GM21423 (cell line): ENCODE results near the gene CSNK1E.

Experiments
- ATAC-seq: cut with Tn5 transposase; IDR thresholded peaks from one replicate; pipeline ENCODE4 v1.9.1; 2021; ENCODE audit warnings: mild to moderate bottlenecking, moderate library complexity; ENCODE audit not compliant: unreplicated experiment

The CSNK1E gene

DNA sequence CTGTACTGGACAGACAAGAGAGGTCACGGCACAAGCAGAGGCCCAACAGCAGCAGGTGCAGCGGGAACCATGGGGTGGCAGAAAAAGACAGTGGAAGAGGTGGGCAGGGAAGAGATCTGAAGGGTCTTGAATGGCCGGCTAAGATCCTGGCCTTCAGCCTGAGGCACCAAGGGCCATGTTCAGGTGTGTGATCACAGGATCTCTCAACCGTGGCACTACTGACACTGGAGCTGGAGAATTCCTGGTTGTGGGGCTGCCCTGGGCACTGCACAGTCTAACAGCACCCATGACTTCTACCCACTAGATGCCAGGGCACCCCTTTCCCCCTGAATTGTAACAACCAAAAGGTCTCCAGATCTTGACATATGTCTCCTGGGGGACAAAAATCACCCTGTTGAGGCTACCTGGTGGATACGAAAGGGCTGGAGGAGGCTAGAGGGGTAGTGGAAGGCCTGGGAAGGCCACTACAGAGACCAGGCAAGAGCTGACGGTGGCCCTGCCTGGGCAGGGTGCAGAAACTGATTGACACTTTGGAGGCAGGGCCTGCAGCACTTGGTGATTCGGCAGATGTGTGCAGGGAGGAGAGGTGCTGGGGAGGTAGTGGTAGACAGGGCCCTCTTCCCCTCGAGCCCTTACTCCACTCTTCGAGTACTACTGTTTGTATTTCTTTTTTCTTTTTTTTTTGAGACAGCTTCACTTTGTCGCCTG is 8.3 kb downstream of the CSNK1E start:
- no peak for ATAC-seq

DNA sequence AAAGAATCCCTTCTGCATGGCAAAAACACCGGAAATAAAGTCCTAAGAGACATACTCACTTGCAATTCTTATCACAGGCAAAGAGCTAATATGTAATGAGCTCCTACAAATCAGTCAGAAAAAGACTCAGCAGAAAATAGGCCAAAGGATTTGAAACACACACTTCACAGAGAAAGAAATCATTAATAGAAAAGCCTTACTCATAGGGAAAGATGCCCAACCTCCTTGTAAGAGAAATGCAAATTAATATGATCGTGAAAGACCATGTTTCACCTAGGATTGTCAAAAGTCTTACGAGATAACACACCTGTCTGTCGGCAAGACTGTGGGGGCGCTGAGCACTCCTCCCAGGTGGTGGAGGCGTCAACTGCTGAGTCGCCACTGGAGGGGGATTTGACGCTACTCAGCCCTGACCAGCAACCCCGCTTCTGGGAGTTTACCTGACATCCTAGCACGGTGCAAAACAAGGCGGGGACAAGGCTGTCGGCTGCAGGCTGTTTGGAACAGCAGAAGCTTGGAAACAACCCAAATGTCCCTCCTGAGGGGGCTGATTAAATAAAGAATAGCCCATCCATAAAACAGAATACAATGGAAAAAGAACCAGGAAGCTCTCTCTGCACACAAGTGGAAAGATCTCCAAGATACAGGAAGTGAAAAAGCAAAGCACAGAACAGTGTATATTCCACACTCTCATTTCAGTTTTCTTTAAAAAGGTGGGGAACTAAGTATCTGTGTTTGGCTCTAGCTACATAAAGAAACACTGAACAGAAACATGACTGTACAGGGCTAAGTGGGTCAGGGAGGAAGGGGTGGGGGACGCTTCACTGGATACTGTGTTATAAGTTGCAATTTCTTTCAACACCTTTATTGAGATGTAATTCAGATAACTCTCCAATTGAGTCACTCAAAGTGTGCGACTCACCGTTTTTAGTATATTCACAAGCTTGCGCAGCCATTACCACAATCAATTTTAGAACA is 11.5 kb downstream of the CSNK1E start:
- ATAC-seq: peak; percentile 64

DNA sequence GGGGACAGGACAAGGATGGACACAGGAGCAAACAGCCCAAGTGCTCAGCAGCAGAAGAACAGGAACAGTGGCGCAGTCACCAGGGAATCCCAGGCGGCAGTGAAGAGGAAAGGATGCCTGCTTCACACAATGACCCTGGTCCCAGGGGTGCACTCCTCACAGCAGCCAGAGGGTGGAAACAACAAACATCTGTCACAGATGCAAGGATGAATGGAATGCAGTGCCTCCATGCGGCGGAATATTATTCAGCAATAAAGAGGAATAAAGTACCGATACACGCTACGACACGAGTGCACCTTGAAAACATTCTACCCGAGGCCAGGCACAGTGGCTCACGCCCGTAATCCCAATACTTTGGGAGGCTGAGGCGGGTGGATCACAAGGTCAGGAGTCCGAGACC is 12.7 kb downstream of the CSNK1E start:
- ATAC-seq: no peak

DNA sequence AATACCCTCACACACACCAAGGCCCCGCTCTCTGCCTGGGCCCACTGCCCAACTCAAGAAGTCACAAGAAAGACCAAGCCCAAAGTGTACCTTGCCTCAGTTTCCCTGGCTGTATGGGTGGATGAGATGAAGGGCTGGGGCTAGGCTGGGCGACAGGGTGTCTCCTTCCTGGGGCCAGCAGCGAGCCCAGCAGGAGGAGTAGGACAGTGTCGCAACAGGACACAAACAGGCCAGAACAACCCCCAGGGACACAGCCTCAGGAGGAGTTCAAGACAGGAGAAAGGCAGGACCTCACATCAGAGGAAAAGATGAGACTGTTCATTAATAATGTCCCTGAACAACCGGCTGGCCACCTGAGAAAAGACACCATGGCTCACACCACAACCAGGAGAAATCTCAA is 13.3 kb downstream of the CSNK1E start:
- ATAC-seq: no peak

DNA sequence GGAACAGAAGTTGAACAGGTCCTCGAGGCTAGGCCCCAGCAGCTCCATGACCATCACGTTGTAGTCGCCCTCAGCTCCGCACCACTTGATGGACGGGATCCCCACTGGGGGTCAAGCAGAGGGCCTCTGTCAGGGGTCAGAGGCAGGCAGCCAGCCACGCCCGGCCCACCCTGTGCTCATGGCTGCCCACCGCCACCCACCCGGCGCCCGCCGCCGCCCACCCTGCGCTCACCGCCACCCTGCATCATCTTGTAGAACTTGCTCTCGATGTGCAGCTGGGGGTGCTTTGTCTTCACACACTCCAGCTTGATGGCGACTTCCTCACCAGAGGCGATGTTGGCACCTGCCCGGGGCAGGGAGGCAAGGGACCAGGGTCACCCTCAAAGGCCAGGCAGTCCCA is 14.3 kb downstream of the CSNK1E start:
- no peak for ATAC-seq

DNA sequence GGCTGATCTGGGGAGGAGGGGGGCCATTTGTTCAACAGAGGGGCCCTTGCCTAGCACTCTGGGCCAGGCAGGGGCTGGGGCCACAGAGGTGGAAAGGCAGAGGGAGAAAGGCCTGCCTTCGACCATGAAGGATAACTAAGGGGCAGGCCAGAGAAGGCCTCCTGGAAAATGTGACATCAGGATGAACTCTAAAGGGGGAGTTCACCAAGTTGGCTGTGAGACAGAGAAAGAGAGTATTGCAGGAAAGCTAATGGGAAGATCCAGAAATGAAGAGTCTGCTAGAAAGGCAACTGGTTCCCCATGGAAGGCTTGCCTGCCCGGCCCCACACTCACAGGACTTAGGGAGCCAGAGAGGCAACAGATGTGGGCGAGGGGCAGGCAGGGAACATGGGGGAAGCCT is 16.3 kb downstream of the CSNK1E start:
- no peak for ATAC-seq

DNA sequence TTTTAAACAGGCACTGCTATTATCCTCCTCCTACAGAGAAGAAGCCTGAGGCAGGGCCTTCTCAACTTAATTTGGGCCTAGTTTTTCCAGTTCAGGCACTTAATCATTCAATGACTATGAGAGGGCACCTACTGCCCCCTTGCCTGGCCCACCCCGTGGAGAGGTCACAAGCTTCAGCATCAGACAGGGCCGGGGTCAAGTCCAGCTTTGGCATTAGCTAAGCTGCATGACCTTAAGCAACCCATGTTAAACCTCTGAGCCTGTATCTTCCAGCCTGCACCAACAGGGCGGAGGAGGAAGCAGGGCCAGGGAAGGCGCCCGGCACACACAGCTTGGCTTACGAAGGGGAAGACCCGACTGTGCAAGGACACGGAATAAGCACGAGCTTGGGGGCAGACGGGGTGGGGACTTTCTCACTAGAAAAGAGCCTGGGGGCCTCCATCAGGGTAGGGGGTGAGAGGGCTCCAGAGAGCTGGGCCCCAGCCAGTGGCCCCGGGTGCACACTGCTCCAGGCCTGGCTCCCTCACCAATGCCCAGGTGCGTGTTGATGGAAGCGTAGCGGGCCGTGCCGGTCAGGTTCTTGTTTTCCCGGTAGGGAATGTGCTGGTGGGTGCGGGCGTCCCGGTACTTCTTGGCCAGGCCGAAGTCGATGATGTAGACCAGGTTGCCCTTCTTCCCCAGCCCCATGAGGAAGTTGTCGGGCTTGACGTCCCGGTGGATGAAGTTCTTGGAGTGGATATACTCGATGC is 16.9 kb downstream of the CSNK1E start:
- no peak for ATAC-seq

DNA sequence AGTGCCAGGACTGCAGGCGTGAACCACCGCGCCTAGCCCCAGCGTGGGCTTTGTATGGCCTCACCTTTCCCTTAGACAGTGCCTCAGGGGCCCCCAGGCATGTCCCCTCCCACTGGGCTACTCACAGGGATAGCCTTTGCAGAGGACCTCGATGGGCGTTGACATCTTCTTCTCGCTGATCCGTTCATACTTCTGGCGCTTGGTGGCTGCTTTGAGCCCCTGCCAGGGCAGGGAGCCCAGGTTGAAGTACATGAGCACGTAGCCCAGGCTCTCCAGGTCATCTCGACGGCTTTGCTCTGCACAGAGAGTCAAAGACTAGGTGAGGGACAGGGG is 17.5 kb downstream of the CSNK1E start:
- no peak for ATAC-seq

DNA sequence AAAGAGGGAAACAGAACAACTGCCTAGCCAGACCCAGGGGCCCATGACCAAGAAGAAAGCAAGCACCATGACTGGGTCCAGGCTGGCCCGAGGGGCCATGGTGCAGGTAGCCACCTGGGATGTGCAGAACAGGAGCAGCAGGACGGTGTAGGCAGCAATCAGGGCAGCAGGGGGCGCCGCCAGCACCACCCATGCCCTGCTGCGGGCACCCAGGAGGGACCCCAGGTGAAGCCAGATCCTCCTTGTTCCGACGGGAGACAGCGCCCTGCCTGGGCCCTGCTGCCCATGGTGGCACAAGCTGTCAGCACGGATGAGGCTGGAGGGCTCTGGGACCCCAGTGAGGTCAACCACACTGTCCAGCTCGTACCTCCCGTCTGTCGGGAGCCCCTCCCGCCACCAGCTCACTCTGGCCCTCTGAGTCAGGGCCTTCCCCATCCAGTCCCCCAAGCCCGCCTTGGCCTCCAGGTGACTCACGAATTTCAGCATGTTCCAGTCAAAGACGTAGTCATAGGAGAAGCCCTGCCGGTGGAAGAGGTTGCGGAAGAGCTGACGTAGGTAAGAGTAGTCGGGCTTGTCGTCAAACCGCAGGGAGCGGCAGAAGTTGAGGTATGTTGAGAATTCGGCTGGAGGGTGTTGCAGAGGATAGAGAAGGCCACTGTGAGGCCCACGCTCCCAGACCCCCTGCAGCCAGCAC is 18.8 kb downstream of the CSNK1E start:
- ATAC-seq: no peak

DNA sequence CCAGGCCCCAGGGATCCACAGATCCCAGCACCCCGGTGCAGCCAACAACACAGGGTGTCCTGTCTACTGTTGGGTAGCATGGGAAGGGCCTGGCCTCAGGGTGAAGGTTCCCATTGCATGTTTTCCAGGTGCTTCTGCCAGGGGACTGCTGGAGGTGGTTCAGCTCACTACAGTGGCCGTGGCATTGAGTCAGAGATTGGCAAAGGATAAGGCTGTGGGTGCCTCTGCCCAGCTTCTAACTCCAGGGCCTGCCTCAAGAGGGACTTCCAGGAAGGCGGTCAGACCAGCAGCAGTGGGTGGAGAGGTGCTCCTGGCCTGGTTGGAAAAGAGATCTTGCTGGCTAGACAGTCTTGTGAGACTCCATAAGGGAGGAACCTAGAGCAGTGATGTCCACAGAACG is 20.9 kb downstream of the CSNK1E start:
- ATAC-seq: no peak

DNA sequence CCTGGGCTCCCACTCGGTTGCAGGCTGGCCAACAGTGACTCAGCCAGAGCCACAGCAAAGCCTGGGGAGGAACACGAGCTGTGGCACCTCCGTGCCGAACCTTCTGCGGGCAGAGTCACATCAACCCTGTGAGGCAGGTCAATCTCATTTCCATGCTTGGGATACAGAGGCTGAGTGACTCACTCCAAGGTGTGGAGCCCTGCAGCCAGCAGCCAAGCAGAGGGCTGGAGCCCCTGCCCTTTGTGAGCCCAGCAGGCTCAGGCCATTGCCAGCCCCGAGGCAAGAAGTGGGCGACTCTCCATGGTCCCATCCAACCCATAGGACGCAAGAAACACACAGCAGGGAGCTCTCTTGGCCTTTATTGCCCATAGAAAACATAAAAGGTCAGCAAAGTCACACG is 21.4 kb downstream of the CSNK1E start:
- no peak for ATAC-seq

DNA sequence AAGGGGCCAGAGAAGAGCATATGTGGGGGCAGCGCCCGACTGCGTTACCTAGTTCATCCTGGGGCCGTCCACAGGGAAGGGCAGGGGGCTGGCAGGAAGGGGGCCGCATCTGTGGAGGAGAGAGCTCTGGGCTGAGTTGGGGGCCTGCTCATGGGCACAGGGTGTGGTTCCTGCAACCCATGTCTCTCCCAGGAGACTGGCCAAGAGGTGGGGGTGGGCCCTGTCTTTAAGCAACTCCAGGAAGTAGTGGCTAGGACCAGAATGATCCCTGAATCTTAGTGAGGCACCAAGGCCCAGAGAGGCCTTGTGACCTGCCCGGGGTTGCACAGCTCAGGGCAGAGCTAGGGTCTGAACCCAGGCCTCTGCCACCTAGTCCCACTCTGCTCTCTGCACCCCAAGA is 21.9 kb downstream of the CSNK1E start:
- ATAC-seq: no peak

DNA sequence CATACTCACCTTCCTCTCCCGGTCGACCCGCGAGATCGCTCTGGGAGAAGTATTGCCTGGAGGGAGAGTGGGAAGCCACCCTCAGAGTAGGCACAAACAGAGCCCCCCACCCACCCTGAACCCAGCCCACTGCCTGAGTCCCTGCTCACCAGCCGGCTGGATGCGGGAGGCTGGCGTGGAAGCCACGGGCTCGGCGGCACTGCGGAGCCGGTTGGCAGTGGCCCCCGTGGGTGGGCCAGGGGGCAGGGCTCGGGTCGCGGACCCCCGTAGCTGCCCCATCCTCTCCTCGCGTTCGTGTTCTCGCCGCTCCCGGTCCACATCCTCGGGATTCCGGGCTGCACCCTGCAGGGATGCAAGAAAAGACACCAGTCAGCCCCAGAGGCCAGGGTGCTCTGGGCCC is 23.0 kb downstream of the CSNK1E start:
- ATAC-seq: no peak

DNA sequence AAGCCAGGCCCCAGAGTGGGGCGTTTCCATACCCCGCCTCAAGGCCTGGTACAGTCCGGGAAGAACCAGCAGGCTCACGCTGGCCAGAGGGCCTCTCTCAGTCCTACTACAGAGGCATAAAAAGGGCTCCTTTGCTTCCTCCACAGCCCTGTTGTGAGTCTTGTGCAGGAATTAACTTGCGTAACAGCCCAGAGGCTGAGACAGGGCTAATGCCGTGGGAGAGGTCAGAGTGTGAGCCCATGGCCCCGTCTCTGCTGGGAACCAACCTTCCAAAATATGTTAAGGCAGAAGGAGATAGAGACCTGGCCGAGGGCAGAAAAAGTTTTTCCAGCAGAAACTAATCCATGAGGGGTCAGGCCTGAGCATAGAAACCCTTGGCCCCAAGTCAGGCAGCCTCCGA is 24.5 kb downstream of the CSNK1E start:
- no peak for ATAC-seq

DNA sequence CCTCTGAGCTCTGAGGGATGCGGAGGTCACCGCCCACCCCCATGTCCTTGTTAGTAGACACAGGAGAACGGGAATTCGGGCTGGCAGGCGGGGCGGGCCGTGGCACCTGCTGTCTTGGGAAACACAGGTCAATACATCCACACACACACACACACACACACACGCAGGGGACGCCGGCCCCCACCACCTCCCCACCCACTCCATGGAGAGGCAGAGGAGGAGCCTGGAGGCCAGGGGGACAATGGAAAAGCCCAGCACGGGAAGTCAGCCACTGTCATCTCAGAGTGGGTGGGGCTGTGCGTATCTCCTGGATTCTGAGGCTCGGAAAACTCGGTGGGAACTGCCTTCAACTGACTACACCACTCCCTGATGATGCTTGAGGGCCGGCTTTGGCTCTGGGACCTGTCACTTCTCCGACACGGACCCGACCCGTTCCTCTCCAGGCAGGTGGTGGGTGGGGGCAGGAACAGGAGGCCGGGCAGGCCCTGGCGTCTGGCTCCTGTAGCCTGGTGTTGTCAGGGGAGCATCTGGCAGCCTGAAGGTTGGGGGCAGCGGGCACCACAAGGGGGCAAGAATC is 25.9 kb downstream of the CSNK1E start:
- ATAC-seq: no peak

DNA sequence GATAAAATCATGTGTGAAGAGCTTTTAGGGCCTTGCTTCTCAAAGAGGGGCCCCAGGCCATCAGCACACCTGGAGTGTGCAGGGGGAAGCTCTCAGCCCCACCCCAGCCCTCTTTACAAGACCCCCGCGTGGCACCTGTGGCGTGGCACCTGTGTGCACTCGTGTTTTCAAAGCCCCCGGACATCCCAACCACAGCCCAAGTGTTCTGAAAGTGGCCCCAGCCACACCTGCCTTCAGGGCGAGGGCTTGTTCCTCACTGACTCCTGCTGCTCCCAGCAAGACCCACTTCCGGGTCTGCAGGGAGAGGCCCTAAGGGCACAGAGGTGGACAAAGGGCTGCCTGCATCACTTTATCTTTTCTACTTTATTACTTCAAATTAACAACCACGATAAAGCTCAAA is 26.9 kb downstream of the CSNK1E start:
- no peak for ATAC-seq

DNA sequence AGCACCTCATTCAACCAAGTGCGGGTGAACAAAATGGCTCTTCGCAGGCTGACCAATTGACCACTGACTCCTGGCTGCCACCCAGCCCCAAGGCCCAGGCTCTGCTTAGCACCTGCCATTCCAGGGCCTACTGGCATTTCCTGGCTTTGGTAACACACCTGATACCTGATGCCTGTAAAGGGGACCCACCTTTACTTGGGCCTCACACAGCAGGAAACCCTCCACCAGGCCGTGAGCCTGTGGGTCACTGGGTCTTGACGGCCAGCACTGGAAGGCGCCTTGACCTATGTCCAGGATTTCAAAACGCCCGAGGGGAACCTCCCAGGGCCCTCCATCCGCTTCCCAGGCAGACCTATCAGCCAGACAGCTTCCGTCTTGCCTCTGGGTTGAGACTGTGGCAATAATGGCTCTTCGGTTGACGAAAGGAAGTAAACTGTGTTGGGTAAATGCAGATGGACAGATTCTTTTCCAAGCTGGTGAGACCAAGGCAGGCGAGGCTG is 27.6 kb downstream of the CSNK1E start:
- ATAC-seq: no peak

DNA sequence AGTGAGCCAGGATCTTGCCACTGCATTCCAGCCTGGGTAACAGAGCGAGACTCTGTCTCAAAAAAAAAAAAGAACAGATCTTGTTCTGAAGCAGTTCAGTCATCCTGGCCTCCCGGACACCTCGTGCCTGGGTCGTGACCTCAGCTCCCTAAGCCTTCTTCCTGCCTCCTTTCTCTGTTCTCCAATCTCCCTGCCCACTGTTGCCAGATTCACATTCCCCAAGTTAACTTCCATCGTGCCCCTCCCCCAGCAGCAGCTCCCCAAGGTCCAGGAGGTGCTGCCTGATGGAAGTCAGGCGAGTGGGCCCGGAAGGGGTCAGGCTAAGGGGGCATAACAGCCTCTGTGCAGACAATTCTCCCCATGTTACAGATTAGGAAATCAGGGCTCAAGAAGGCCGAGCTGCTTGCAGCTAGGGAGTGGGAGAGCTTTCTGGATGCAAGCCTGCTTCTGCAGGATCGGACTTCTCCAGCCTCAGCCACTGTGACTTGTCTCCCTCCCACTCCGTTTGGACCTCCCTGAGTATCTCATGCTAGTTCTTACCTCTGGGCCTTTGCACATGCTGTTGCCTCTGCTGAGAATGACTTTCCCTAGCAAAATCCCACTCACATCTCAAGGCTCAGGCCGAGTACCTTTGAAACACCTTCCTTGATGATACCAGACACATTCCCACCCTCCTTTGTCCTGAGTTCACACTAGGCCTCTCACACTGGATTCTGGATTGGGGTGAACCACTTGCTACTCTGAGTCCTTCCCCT is 30.1 kb downstream of the CSNK1E start:
- ATAC-seq: no peak

DNA sequence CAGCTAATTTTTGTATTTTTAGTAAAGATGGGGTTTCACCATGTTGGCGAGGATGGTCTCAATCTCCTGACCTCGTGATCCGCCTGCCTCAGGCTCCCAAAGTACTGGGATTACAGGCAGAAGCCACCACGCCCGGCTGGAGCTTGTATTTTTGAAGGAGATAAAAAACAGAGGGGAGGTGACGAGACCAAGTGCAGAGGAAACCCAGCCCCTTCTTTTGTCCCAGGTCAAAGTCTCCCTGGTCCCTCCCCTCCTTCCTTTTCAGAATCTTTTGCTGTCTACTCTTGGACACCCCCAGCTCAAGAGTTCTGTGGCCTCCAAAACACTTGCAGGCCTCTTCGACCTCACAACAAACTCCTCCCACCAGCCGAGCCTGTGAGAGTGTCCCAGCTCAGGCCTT is 32.2 kb downstream of the CSNK1E start:
- ATAC-seq: no peak

DNA sequence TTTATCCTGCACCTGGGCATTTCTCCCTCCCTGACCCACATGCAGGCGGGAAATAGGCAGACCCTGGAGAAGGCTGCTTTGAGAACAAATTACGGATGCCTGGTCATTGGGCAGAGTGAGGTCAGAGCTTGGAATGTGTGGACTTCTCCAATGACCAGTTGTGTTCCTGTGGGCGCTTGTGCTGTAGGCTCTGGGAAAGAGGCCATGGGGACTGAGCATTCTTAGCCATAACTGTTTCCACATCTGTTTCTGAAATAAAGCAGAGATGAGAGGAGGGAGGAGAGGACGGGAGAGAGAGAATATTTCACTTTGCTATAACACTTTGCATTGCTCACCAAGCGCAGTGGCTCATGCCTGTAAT is 33.2 kb downstream of the CSNK1E start:
- ATAC-seq: no peak
